Choroid plexus epithelial cell (primary cell): ENCODE data around the gene TAF9B.
"Not testable (repeated sequence)": the region's sequence is repeated elsewhere in the genome, so short reads cannot be mapped to it uniquely, and the experiment has no call there.

Experiments
- DNase-seq: peaks from one replicate; pipeline ENCODE4 v3.0.0-alpha.2; 2010; ENCODE audit warnings: low read depth
- H3K4me3 ChIP-seq: 2 replicates; pipeline ENCODE4 v1.5.1; 2011; ENCODE audit warnings: low read depth, mild to moderate bottlenecking, control low read depth, low read length, moderate library complexity
- CTCF ChIP-seq: conservative IDR thresholded peaks from 2 replicates; pipeline ENCODE4 v1.5.1; 2011; ENCODE audit warnings: low read depth, mild to moderate bottlenecking, control low read depth, inconsistent platforms, low read length, moderate library complexity

The TAF9B gene

GRCh38 chrX:78139160-78140123, at the start of gene TAF9B:
Gene TAF9B, minus strand, starts transcription at chrX:78139650. Its CDS starts 39 bp downstream, at chrX:78139611.
- peak within 1 kb of the TSS; percentile 84 for H3K4me3 ChIP-seq
- DNase-seq = peak; percentile 84
- TF ChIP-seq CTCF = no peak

- no peak overlapping the region for H3K4me3 ChIP-seq
- DNase-seq = no peak
- no peak for TF ChIP-seq CTCF
These were observed 43.4 kb upstream of the TAF9B start for GRCh38 chrX:78182881-78183280.

GRCh38 chrX:78181307-78181706, 41.9 kb upstream of the TAF9B start:
- no peak for TF ChIP-seq CTCF

GRCh38 chrX:78168065-78168464, 28.6 kb upstream of the TAF9B start:
- DNase-seq = peak; percentile 2
- no peak overlapping the region for H3K4me3 ChIP-seq

More at GRCh38 chrX:78181307-78181706, 41.9 kb upstream of the TAF9B start:
- no peak for DNase-seq
- no peak overlapping the region for H3K4me3 ChIP-seq

GRCh38 chrX:78165425-78165824, 26.0 kb upstream of the TAF9B start:
- no peak overlapping the region for H3K4me3 ChIP-seq
- no peak for TF ChIP-seq CTCF
- no peak for DNase-seq

More at GRCh38 chrX:78168065-78168464, 28.6 kb upstream of the TAF9B start:
- no peak for TF ChIP-seq CTCF

- not testable (repeated sequence) for DNase-seq, H3K4me3 ChIP-seq
These were observed 23.7 kb upstream of the TAF9B start for GRCh38 chrX:78163175-78163574.

- not testable (repeated sequence) for DNase-seq, H3K4me3 ChIP-seq
These were observed 21.3 kb upstream of the TAF9B start for GRCh38 chrX:78160711-78161110.

- DNase-seq, H3K4me3 ChIP-seq: not testable (repeated sequence)
These were observed 18.4 kb upstream of the TAF9B start for GRCh38 chrX:78157846-78158245.

GRCh38 chrX:78157373-78157772, 17.9 kb upstream of the TAF9B start:
- DNase-seq, H3K4me3 ChIP-seq: not testable (repeated sequence)

- not testable (repeated sequence) for DNase-seq, H3K4me3 ChIP-seq
These were observed 7.6 kb upstream of the TAF9B start for GRCh38 chrX:78147002-78147540.
